GM18519 (cell line): ENCODE data around the gene HMBS.
"Not testable (repeated sequence)": the region's sequence is repeated elsewhere in the genome, so short reads cannot be mapped to it uniquely, and the experiment has no call there.

Experiments used
- ATAC-seq: cut with Tn5 transposase; IDR thresholded peaks from one replicate; pipeline ENCODE4 v1.9.1; 2021; ENCODE audit warnings: mild to moderate bottlenecking, moderate library complexity; ENCODE audit not compliant: unreplicated experiment, low FRiP score

The HMBS gene

DNA sequence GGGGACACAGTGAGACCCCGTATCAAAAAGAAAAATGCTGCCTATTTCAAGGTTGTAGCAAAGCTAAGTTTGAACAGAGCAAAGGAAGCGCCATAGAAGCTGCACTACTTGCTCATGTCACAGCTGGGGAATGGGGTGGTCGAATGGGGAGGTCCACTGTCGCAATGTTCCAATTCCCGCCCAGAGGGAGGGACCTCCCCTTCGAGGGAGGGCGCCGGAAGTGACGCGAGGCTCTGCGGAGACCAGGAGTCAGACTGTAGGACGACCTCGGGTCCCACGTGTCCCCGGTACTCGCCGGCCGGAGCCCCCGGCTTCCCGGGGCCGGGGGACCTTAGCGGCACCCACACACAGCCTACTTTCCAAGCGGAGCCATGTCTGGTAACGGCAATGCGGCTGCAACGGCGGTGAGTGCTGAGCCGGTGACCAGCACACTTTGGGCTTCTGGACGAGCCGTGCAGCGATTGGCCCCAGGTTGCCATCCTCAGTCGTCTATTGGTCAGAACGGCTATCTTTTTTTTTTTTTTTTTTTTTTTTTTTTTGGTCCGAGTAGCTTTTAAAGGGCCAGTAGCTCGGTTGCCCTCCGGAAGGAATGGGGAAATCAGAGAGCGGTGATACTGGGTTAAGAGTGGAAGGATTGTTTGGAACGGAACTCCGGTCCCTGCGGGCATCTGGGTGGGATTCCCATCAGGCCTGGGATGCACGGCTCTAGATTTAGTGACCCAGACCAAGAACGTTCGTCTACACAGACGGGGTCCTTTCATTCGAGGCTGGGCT, at the start of gene HMBS:
Gene HMBS, plus strand, starts transcription at position 219 of the 774 bp plus-strand sequence. Its CDS starts 153 bp downstream, at position 372.
- peak; percentile 63 for ATAC-seq

DNA sequence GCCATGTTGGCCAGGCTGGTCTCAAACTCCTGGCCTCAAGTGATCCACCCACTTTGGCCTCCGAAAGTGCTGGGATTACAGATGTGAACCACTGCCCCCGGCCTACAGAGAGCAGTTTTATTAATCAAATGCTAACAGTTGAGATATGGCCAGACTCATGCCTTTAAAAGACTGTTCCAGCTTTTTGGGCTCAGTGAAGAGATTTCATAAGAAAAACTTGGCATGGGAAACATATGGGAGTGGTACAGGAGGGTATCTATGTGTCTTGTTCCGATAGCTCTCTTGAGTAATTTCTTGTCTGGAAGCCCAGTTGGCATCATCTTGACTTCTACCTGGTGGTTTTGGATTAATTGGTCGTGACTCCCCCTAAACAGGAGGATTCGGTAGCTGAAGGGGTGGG, 45.8 kb upstream of the HMBS start:
- no peak for ATAC-seq

DNA sequence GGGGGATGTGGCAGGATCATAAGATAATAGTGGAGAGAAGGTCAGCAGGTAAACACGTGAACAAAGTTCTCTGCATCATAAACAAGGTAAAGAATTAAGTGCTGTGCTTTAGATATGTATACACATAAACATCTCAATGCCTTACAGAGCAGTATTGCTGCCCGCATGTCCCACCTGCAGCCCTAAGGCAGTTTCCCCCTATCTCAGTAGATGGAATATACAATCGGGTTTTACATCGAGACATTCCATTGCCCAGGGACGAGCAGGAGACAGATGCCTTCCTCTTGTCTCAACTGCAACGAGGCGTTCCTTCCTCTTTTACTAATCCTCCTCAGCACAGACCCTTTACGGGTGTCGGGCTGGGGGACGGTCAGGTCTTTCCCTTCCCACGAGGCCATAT, 45.2 kb upstream of the HMBS start:
- ATAC-seq: not testable (repeated sequence)

DNA sequence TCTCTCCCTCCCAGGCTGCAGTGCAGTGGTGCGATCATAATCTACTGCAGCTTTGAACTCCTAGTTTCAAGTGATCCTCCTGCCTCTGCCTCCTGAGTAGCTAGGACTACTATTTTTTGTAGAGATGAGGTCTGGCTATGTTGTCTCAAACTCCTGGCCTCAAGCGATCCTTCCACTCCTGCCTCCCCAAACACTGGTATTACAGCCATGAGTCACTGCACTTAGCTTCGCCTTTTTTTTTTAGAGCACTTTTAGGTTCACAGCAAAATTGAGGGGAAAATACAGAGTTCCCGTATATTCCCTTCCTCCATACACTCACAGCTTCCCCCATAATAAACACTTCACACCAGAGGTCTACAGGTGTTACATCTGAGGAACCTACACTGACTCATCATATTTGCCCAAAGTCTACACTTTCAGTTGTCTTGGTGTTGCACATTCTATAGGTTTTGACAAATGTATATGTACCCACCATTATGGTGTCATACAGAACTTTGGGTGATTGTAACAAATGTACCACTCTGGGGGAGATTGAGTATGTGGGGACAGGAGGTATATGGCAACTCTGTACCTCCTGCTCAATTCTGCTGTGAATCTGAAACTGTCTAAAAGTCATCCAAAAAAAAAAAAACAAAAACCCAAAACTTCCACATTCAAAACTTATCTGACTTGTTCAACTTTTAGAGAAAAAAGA, 42.7 kb upstream of the HMBS start:
- no peak for ATAC-seq

DNA sequence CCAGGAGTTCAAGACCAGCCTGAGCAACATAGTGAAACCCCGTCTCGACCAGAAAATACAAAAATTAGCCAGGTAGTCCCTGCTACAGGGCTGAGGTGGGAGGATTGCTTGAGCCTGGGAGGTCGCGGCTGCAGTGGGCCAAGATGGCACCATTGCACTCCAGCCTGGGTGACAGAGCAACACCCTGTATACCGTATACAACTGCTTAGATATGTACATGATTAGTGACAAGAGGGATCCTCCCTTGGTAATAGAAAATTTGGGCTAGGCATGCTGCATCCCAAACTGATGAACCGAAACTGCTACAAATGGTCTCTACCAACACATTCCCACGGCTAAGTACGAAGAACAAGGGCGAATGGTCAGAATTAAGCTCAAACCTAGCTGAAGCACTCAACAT, 41.8 kb upstream of the HMBS start:
- ATAC-seq: no peak

DNA sequence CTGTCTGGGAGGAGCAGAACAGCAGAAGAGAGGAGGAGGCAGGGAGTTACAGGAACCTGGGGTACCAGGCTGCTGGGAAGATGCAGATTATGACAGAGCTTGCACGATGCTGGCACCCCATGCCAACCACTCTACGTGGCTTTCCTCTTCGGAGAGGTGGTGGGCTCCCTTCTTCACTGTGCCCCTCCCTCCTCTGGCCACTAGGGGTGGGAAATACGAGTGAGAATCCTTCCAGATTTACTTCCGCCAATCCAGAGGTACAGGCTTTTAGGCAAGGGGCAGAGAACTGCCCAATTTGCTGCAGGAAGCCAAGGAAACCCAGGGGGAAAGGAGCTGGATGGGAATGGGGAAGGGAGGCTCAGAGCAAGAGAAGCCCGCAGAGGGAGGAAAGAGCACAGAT, 40.0 kb upstream of the HMBS start:
- ATAC-seq: no peak

DNA sequence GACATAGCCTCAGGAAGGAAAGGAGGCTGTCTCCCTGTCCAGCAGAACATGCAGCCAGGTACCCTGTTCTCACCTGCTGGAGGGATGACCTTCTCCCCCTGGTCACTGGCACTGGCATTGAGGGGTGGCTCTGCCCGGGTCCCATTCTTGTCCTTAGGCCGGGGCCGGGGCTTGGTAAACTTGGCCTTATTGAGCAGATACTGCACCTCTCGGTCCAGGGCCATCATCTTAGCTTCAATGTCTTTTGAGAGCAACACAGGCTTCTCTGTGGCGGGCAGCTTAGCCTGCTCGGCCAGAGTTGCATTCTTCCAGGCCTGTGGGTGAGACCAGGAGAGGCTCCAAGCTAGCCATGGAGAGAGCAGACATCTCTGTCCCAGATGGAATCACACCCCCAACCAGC, 38.2 kb upstream of the HMBS start:
- ATAC-seq: no peak

DNA sequence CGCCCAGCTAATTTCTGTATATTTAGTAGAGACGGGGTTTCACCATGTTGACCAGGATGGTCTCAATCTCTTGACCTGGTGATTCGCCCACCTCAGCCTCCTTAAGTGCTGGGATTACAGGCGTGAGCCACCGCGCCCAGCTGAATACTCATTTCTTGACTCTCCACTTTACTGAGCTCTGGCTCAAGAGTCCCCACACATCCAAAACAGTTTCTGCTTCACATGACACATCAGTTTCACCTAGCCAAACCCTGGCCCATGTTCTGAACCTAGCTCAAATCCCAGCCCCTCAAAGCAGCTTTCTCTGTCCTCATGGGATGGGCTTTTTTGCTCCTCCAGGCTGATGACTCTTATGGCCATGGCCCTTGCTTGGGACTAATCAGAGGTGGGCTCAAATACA, 37.5 kb upstream of the HMBS start:
- ATAC-seq: no peak

DNA sequence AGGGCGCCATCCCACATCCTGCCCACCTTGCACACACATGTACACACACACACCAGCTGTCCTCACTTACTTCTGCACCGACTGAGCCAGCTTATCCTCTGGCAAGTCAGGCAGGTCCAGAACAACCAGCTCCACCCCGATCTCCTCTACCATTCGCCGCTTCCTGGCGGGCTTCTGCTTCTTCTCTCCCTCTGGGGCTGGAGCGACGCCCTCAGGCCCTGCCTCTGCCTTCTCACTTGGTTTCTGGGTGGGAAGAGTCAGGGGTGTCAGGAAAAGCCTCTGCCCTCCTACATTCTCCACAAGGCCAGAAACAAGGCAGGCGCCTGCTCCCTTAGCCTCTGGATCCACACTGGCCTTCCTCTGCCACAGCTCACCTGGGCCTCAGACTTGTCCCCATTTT, 36.0 kb upstream of the HMBS start:
- no peak for ATAC-seq

DNA sequence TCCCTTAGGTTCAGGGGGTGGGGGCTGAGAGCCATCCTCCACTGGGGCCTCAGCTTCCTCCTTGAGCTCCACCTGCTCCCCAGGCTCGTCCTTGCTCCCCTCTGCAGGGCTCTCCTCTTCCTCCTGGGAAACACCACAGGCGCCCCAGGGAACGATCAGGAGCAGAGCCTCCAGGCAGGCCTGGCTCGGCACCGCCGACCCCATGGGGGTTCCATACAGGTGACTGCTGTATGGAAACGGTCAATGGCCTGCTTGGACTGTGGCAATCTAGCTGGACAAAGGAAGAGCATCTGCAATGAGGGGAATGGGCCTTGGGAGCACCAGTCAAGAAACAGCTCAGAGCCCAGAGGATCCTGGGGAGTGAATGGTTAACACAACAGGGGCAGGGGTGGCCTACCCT, 35.6 kb upstream of the HMBS start:
- no peak for ATAC-seq

DNA sequence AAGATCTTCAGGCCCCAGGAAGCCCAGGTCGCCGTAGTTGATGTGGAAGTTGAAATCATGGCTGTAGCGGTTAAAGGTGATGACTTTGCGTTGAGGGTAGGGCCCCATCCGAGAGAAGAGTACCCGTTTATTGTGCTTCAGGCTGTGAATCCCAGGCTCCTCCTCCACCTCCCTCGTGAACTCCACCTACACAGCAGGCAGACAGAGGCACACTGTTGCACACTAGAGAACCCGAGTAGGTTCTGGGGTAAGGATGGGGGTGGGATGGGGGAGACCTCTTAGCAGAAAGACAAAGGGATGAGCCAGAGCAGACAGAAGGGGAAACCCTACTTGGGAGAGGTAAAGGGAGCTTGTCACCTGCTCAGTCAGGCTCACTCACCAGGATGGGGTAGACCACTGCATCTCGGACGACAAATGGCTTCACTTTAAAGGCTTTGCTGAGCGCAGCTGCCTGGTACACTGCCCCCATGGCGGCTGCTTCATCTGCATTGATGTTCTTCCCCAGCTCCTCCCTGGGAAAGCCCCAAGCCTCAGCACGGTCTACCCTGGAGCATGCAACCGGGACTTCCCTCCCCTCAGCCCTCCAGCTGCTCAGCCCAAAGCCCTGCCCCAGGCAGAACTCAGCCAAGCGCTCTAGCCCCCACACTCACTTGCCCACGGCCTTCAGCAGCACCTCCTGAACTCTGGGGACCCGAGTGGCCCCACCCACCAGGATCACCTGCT, 33.1 kb upstream of the HMBS start:
- ATAC-seq: no peak

DNA sequence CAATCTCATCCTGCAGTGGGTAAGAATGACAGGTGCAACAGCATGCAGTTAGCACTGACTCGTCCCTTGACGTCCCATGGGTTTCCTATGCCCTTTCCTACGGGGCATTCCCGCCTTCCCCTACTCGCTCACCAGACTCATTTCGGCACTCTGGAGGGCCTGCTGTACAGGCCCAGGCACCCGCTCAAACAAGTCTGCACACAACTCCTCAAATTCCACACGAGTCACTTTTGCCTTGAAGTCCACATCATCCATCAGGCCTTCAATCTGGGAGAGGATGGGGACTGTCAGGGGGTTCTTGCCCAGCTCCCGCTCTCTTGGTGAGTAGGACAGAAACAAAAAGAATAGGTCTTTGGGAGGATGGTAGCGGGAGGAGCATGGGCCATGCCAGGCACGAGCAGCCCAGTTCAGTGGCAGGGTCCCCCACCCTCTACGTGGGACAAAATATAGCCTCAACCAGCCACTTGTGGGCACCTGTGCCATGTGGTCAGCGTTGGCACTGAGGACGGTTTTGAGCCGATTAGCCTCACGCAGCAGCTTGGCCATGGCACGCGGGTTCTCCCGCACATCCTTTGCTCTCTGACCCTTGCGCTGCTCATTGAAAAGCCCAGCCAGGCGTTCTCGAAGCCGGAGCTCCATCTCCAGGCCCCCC, 32.4 kb upstream of the HMBS start:
- no peak for ATAC-seq

DNA sequence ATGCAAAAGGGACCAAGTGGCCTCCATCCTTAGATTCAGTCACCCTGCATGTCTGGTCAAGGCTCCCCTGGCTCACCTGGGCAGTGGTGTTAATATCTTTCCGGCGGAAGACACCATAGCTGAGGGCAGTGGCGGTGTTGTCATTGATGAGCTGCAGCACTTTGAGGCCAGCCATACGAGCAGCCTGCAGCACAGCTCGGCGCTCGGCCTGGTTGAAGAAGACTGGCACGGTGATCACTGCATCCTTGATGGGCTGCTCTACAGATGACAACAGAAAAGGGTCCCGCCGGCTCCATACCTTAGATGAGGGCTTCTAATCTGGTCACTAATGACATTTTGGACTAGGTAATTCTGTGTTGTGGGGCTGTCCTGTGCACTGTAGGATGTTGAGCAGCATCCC, 30.3 kb upstream of the HMBS start:
- no peak for ATAC-seq

DNA sequence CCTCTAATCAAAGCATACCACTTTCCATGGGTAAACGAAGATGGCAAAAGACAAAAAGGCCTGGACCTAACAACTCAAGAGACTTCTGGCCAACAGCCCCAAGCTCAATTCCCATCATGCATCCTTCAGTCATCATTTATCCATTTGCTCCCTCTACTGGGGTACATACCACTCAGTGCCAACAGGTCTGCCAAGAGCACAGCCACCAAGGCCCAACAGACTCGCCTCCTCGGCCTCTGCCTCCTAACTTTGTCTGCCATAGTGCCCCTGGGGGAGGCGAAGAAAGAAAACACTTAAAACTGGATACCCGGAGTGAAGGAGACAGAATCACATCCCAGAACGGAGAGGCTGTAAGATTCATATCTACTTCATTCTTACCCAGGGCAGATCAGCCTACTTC, 28.8 kb upstream of the HMBS start:
- ATAC-seq: no peak

DNA sequence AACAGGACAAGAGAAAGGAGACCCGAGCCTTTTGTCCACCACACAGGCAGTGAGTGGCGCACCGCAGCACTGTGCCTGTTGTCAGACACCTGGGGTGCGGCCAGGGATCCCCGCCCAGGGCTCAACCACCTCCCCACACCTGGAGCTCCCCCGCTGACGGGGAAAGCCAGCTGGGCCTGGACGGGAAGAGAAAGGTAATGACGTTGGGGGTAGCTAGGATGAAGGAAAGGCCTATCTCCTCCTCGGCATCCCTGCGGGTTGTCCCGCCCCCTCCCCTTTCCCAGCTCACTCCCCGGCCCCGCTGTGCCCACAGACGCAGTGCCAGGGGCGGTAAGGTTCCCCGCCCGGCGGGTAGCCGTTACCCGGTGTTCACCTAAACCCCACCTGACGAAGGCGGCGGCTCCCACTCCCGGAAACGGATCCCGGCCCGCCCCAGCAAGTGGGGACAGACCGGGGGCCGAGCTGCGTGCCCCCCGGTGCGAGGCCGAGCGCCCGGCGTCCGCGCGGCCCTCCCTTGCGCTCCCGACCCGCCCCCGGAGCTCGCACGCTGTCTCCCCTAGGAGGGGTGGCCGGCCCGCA, 28.2 kb upstream of the HMBS start:
- ATAC-seq: no peak

DNA sequence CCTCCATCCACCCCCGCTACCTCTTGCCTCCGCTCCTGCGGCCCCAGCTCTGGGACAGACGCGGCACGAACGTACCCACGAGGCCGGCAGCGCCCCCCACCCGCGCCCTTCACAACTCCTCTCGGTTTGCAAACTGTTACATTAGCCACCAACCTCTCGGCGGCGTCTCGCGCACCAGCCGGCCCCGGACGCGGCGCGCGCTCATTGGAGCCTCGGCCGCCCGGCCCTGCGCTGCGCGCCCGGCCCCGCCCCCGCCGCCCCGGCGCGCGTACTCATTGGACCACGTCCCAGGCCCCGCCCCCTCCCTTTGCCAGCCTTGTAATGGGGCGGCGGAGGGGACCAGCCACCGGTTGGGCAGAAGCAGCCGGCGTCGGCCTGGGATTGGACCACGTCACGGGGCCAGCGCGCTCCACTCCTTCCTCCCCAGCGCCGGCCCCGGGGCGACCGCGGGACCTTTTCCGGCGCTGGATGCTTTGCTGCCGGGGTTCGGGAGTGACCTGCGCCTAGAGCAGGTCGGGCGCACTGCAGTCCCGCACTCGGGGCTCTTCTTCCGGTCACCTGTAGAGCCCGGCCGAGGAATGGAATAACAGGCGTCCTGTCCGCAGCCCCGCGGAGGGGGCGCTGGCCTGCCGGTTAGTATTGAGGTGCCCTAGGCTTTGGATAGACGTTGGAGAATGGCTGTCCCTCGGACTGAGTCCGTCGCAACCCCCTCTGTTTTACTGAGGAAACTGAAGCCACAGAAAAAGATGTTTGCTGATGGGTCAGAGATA, 27.5 kb upstream of the HMBS start, which contains the start of gene HYOU1:
Gene HYOU1, minus strand, starts transcription at position 206 of the 770 bp plus-strand sequence. CDS start 1,045 bp downstream, outside the sequence.
- ATAC-seq: peak; percentile 70

DNA sequence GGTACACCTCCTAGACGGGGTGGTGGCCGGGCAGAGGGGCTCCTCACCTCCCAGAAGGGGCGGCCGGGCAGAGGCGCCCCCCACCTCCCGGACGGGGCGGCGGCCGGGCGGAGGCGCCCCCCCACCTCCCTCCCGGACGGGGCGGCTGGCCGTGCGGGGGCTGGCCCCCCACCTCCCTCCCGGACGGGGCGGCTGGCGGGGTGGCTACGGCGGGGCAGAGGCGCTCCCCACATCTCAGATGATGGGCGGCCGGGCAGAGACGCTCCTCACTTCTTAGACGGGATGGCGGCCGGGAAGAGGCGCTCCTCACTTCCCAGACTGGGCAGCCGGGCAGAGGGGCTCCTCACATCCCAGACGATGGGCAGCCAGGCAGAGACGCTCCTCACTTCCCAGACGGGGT, 25.6 kb upstream of the HMBS start:
- not testable (repeated sequence) for ATAC-seq

DNA sequence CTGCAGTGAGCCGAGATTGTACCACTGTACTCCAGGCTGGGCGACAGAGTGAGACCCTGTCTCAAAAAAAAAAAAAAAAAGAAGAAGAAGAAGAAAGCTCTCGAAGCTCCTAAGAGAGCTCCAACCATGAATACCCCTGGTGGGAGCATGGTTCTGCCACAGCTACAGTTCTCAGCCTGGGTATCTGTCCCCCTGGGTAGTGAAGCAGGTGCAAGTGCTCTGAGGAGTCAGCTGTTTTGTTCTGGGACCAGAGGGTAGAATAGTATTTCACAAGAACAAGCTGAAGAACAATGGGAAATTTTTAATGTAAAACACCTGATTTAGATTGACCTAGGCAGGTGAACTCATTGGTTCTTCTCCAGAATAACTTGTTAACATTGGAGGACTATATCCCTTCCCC, 23.4 kb upstream of the HMBS start:
- no peak for ATAC-seq

DNA sequence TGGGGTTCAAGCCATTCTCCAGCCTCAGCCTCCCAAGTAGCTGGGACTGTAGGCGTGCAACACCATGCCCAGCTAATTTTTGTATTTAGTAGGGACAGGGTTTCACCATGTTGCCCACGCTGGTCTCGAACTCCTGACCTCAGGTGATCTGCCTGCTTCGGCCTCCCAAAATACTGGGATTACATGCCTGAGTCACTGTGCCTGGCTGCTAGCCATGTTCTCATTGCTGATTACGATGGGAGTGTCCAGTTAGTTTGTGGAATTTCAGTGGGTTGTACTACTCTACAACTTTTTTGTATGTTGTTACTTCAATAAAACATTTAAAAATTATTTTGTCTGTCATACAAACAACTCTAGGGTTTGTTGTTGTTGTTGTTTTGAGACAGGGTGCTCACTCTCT, 21.9 kb upstream of the HMBS start:
- ATAC-seq: no peak

DNA sequence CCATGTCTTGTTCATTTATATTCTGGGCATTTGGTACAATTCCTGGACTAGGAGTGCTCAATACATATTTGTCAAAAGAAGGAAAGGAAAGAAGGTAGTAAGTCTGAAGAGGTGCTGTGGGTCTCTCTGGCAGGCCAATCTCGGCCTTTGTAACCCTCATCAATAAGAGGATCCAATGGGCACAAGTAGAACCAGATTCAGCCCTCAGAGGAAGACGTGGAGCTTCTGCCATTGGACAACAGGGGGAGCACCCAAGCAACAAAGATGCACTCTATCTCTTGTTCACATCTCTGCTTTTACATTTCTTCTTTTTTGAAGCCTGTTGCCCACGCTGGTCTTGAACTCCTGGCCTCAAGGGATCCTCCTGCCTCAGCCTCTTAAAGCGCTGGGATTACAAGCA, 19.3 kb upstream of the HMBS start:
- ATAC-seq: no peak
